ENCODE data around the gene TASP1.

- TF ChIP-seq POLR2AphosphoS5 (IDR thresholded peaks at IDR 0.05; ENCODE audit: low read depth, low read length) (no peak), POLR2A (IDR thresholded peaks at IDR 0.05; ENCODE audit: low read depth, low read length) (no peak), TAF1 (IDR thresholded peaks at IDR 0.05; ENCODE audit: borderline replicate concordance, low read depth, low read length) (no peak)
Measured at GRCh38 chr20:13436530-13436929, 202.2 kb downstream of the TASP1 start.

Data from GM12892 (cell line).